Mesothelial cell of epicardium (in vitro differentiated cells): ENCODE data around the gene AGBL4. TPM values are rescaled to one million over a fixed set of nuclear protein-coding genes. Genes with fewer than 3 reads are reported as not detected.

Experiments used
- DNase-seq, 2 experiments: peaks; one replicate each; pipeline ENCODE4 v3.0.0; 2021; ENCODE audit warnings: low spot score in 2 of 2; ENCODE audit not compliant: unreplicated experiment in 2 of 2
- H3K27ac Mint-ChIP-seq: 2 replicates; pipeline ENCODE4 v1.8.0; 2021; ENCODE audit warnings: mixed read lengths
- H3K27me3 Mint-ChIP-seq: 2 replicates; pipeline ENCODE4 v1.8.0; 2021; ENCODE audit warnings: low read depth, mixed read lengths
- H3K36me3 Mint-ChIP-seq: 2 replicates; pipeline ENCODE4 v1.8.0; 2021; ENCODE audit warnings: mixed read lengths
- H3K4me1 Mint-ChIP-seq: 2 replicates; pipeline ENCODE4 v1.8.0; 2021; ENCODE audit warnings: mixed read lengths
- H3K4me3 Mint-ChIP-seq: 2 replicates; pipeline ENCODE4 v1.8.0; 2021; ENCODE audit warnings: mild to moderate bottlenecking, moderate library complexity, mixed read lengths
- H3K9me3 Mint-ChIP-seq: 2 replicates; pipeline ENCODE4 v1.8.0; 2021; ENCODE audit warnings: mixed read lengths
- CTCF ChIP-seq: fragments of 200-600 bp; sonication (generic); IDR thresholded peaks from one replicate; pipeline ENCODE4 v1.5.0; 2021; ENCODE audit warnings: antibody characterized with exemption; ENCODE audit not compliant: unreplicated experiment
- total RNA-seq: library from RNA; stranded (reverse); gene quantifications from 3 replicates; pipeline ENCODE4 v1.2.1, GENCODE V29; 2021

Gene AGBL4
- total RNA-seq, 1 donor from 2014 or later, result 0.42 TPM

- Mint-ChIP-seq H3K9me3 (peaks cover 66% of the 10 kb centered on the region), H3K27me3 (no peaks in the 10 kb centered on the region), H3K4me3 (no peak overlapping the region), H3K27ac (no peak overlapping the region), H3K36me3 (peaks cover 1% of the 10 kb centered on the region), H3K4me1 (no peaks in the 10 kb centered on the region)
- TF ChIP-seq CTCF, result no peak
- DNase-seq, result no peak
These were observed 887.0 kb downstream of the AGBL4 start for GRCh38 chr1:49136738-49137251.

- Mint-ChIP-seq H3K4me1 (no peaks in the 10 kb centered on the region), H3K27ac (no peak overlapping the region), H3K9me3 (peaks cover 50% of the 10 kb centered on the region), H3K27me3 (no peaks in the 10 kb centered on the region), H3K4me3 (no peak overlapping the region), H3K36me3 (peaks cover under 1% of the 10 kb centered on the region)
- TF ChIP-seq CTCF, result no peak
- no peak for DNase-seq
These were observed 898.0 kb downstream of the AGBL4 start for GRCh38 chr1:49125746-49126145.

- no peak for TF ChIP-seq CTCF
- Mint-ChIP-seq H3K27ac (no peak overlapping the region), H3K4me1 (no peaks in the 10 kb centered on the region), H3K36me3 (peaks cover 2% of the 10 kb centered on the region), H3K9me3 (peaks cover 71% of the 10 kb centered on the region), H3K4me3 (no peak overlapping the region), H3K27me3 (no peaks in the 10 kb centered on the region)
- no peak for DNase-seq
These were observed 911.8 kb downstream of the AGBL4 start for GRCh38 chr1:49111931-49112330.

- Mint-ChIP-seq H3K27ac (no peak overlapping the region), H3K4me1 (no peaks in the 10 kb centered on the region), H3K9me3 (peaks cover 79% of the 10 kb centered on the region), H3K36me3 (peaks cover 2% of the 10 kb centered on the region), H3K27me3 (no peaks in the 10 kb centered on the region), H3K4me3 (no peak overlapping the region)
- DNase-seq, result no peak
- TF ChIP-seq CTCF, result no peak
These were observed 917.3 kb downstream of the AGBL4 start for GRCh38 chr1:49106445-49106844.

GRCh38 chr1:49104575-49104974 lies 919.2 kb downstream of the AGBL4 start:
- no peaks in the 10 kb centered on the region for H3K4me1 Mint-ChIP-seq
- DNase-seq, result no peak
- no peaks in the 10 kb centered on the region for H3K27me3 Mint-ChIP-seq
- H3K4me3 Mint-ChIP-seq, result no peak overlapping the region
- H3K9me3 Mint-ChIP-seq, result peaks cover 76% of the 10 kb centered on the region
- H3K27ac Mint-ChIP-seq, result no peak overlapping the region
- TF ChIP-seq CTCF, result no peak
- no peaks in the 10 kb centered on the region for H3K36me3 Mint-ChIP-seq

GRCh38 chr1:49102752-49103151 lies 921.0 kb downstream of the AGBL4 start:
- TF ChIP-seq CTCF, result no peak
- Mint-ChIP-seq H3K27ac (no peak overlapping the region), H3K27me3 (no peaks in the 10 kb centered on the region), H3K36me3 (no peaks in the 10 kb centered on the region), H3K4me1 (no peaks in the 10 kb centered on the region), H3K4me3 (no peak overlapping the region), H3K9me3 (peaks cover 79% of the 10 kb centered on the region)
- no peak for DNase-seq
